HCT116 (cell line): ENCODE measurements around the gene KCNJ1. TPM values are rescaled to one million over a fixed set of nuclear protein-coding genes. Genes with fewer than 3 reads are reported as not detected.

ENCODE experiments used
- ATAC-seq: fragments of 200-7000 bp; cut with Tn5 transposase; 2 replicates; pipeline ENCODE4 v1.9.1; 2020; ENCODE audit warnings: mild to moderate bottlenecking, moderate library complexity
- BruUV-seq: library from RNA; stranded (reverse); fragments of 400-500 nt; replicated peaks from 2 replicates; lab custom pipeline; 2021; lab: Mats Ljungman, UMichigan
- CTCF ChIA-PET: fragments of 300-600 bp; sonication (Branson Sonifier 250); formaldehyde crosslinking; loops from one replicate; lab custom pipeline; 2021; ENCODE audit warnings: antibody characterized with exemption; lab: Charles Lee
- POLR2A ChIA-PET: fragments of 300-600, 350-600 bp; sonication (Branson Sonifier 250); formaldehyde crosslinking; loops from one replicate; lab custom pipeline; 2021; ENCODE audit warnings: antibody characterized with exemption; lab: Charles Lee
- RAD21 ChIA-PET, 2 experiments: fragments of 300-600 bp; sonication (Branson Sonifier 250); formaldehyde crosslinking; loops; one replicate each; lab custom pipeline; 2023; ENCODE audit warnings: low total read pairs in 2 of 2; ENCODE audit not compliant: uncharacterized antibody in 2 of 2, unreplicated experiment in 2 of 2, low non-redundant PET in 1 of 2; lab: Charles Lee
- DNase-seq: peaks from one replicate; pipeline ENCODE4 v3.0.0-alpha.2; 2010; ENCODE audit warnings: low read depth, low spot score
- H2AFZ ChIP-seq: fragments of 200-600 bp; shearing (Covaris generic), sonication (generic); 2 replicates; pipeline ENCODE4 v1.6.1; 2017; ENCODE audit warnings: low read depth, mixed run types, mixed read lengths, antibody characterized with exemption, low read length; ENCODE audit not compliant: poor library complexity, severe bottlenecking
- H3K27ac ChIP-seq: 2 replicates; pipeline ENCODE4 v1.5.1; 2012; ENCODE audit warnings: low read depth, low read length
- H3K27me3 ChIP-seq: fragments of 200-600 bp; sonication (generic); 2 replicates; pipeline ENCODE4 v1.6.1; 2016; ENCODE audit warnings: mixed run types, low read length, mixed read lengths; ENCODE audit not compliant: insufficient read depth
- H3K36me3 ChIP-seq, 2 experiments: fragments of 200-500 bp in 1 of 2; fragments of 200-600 bp in 1 of 2; sonication (Bioruptor generic) in 1 of 2; sonication (generic) in 1 of 2; 2 replicates each; pipeline versions ENCODE4 v1.5.1 to v1.6.1; 2014 to 2016; ENCODE audit warnings: low read length in 2 of 2, inconsistent platforms in 1 of 2, mixed read lengths in 1 of 2, mixed run types in 1 of 2; ENCODE audit not compliant: insufficient read depth in 2 of 2, control insufficient read depth in 1 of 2
- H3K4me1 ChIP-seq, 2 experiments: fragments of 200-600 bp in 1 of 2; sonication (generic) in 1 of 2; 2 replicates each; pipeline versions ENCODE4 v1.5.1 to v1.6.1; 2012 to 2017; ENCODE audit warnings: low read length in 2 of 2, inconsistent platforms in 1 of 2, mild to moderate bottlenecking in 1 of 2, mixed read lengths in 1 of 2, mixed run types in 1 of 2, moderate library complexity in 1 of 2; ENCODE audit not compliant: insufficient read depth in 2 of 2, control insufficient read depth in 1 of 2
- H3K4me2 ChIP-seq: fragments of 200-600 bp; sonication (generic); 2 replicates; pipeline ENCODE4 v1.6.1; 2017; ENCODE audit warnings: mixed run types, low read length, mixed read lengths
- H3K4me3 ChIP-seq, 2 experiments: fragments of 200-600 bp in 1 of 2; sonication (generic) in 1 of 2; replicated peaks in 1 of 2; 2 replicates each; pipeline ENCODE4 v1.5.1; 2011 to 2016; ENCODE audit warnings: low read length in 2 of 2, control low read depth in 1 of 2, low read depth in 1 of 2, mild to moderate bottlenecking in 1 of 2, mixed read lengths in 1 of 2, mixed run types in 1 of 2
- H3K79me2 ChIP-seq: fragments of 200-600 bp; sonication (generic); 2 replicates; pipeline ENCODE4 v1.6.1; 2017; ENCODE audit warnings: mild to moderate bottlenecking, mixed run types, low read length, moderate library complexity, mixed read lengths; ENCODE audit not compliant: insufficient read depth
- H3K9ac ChIP-seq: fragments of 200-600 bp; sonication (generic); 2 replicates; pipeline ENCODE4 v1.6.1; 2016; ENCODE audit warnings: low read length, mixed read lengths
- H3K9me2 ChIP-seq: fragments of 200-600 bp; sonication (generic), shearing (Covaris generic); 2 replicates; pipeline ENCODE4 v1.6.1; 2017; ENCODE audit warnings: mixed run types, mild to moderate bottlenecking, moderate library complexity; ENCODE audit not compliant: insufficient read depth
- H3K9me3 ChIP-seq, 2 experiments: fragments of 200-500 bp in 1 of 2; fragments of 200-600 bp in 1 of 2; sonication (Bioruptor generic) in 1 of 2; sonication (generic) in 1 of 2; 2 replicates each; pipeline ENCODE4 v1.6.1; 2014 to 2017; ENCODE audit warnings: low read length in 2 of 2, mixed read lengths in 2 of 2, inconsistent platforms in 1 of 2, low read depth in 1 of 2, mild to moderate bottlenecking in 1 of 2, mixed run types in 1 of 2, moderate library complexity in 1 of 2; ENCODE audit not compliant: control insufficient read depth in 1 of 2, insufficient read depth in 1 of 2
- H4K20me1 ChIP-seq: fragments of 200-600 bp; sonication (generic), shearing (Covaris generic); 2 replicates; pipeline ENCODE4 v1.6.1; 2017; ENCODE audit warnings: mixed run types, mild to moderate bottlenecking, moderate library complexity; ENCODE audit not compliant: insufficient read depth
- FOSL1 ChIP-seq: IDR thresholded peaks from 2 replicates; pipeline ENCODE4 v1.6.1; 2012; ENCODE audit warnings: low read depth
- JUND ChIP-seq: IDR thresholded peaks from 2 replicates; pipeline ENCODE4 v1.6.1; 2012
- RAD21 ChIP-seq: IDR thresholded peaks from 2 replicates; pipeline ENCODE4 v1.6.1; 2012; ENCODE audit warnings: low read depth, mild to moderate bottlenecking
- SIN3A ChIP-seq: IDR thresholded peaks from 2 replicates; pipeline ENCODE4 v1.6.1; 2012; ENCODE audit warnings: low read depth
- SP1 ChIP-seq: IDR thresholded peaks from 2 replicates; pipeline ENCODE4 v1.6.1; 2012; ENCODE audit warnings: low read depth
- SRF ChIP-seq: IDR thresholded peaks from 2 replicates; pipeline ENCODE4 v1.6.1; 2012; ENCODE audit warnings: low read depth
- YY1 ChIP-seq: IDR thresholded peaks from 2 replicates; pipeline ENCODE4 v1.6.1; 2011; ENCODE audit warnings: low read length, low read depth, moderate library complexity, mild to moderate bottlenecking; ENCODE audit not compliant: insufficient replicate concordance; ENCODE audit errors: extremely low read depth
- ZFX ChIP-seq: fragments of 450-650 bp; IDR thresholded peaks from 2 replicates; pipeline ENCODE4 v1.6.1; 2017
- ZNF274 ChIP-seq: fragments of 200-500 bp; sonication (Bioruptor generic); IDR thresholded peaks from 2 replicates; pipeline ENCODE4 v1.6.1; 2014; ENCODE audit warnings: mild to moderate bottlenecking, low read depth, low read length, inconsistent platforms
- intact Hi-C: fragments of 100-400 bp; cut with micrococcal nuclease; formaldehyde crosslinking; loops from 2 replicates; pipeline ENCODE4 v1.10.0; 2022
- total RNA-seq: library from RNA; stranded (reverse); gene quantifications from one replicate; pipeline ENCODE4 v1.2.1, GENCODE V29; 2021; ENCODE audit not compliant: unreplicated experiment
- TF ChIP-seq, protein P1 (sequence below): IDR thresholded peaks from 2 replicates; pipeline ENCODE4 v1.6.1; 2012; ENCODE audit warnings: low read depth
- TF ChIP-seq, protein P2 (sequence below): IDR thresholded peaks from 2 replicates; pipeline ENCODE4 v1.6.1; 2012
- TF ChIP-seq, protein P3 (sequence below), 3 experiments: fragments of 200-600 bp in 1 of 3; sonication (generic) in 1 of 3; IDR thresholded peaks in 2 of 3; conservative IDR thresholded peaks in 1 of 3; 2 replicates each; pipeline ENCODE4 v1.5.1; 2012 to 2017; ENCODE audit warnings: low read depth in 2 of 3, low read length in 2 of 3, antibody characterized with exemption in 1 of 3, borderline replicate concordance in 1 of 3, control low read depth in 1 of 3, mild to moderate bottlenecking in 1 of 3, mixed read lengths in 1 of 3, mixed run types in 1 of 3, moderate library complexity in 1 of 3; ENCODE audit not compliant: insufficient read depth in 1 of 3
- TF ChIP-seq, protein P4 (sequence below): IDR thresholded peaks from 2 replicates; pipeline ENCODE4 v1.6.1; 2012

The KCNJ1 gene
- total RNA-seq, 1 experiment from 2014 or later = 0.15 TPM

DNA sequence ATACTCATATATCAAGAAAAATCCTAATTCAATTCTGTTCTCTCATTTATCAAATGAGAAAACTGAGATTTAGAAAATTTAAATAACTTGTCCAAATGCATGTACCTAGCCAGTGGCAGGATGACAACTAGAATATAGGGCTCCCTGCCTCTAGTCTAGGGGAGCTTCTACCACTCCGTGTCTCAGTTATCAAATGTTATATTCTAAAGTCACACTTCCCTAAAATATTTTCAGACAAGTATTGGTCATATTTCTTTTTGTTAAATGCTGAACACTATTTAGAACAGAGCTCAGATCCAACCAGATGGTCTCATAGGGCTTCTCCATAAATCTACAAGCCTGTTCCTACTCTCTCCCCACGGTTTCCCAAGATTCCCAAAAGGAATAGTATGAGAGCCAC, 26.3 kb downstream of the KCNJ1 start:
- CTCF ChIA-PET = interaction anchor here (0.9 kb wide), 1 partner anchor 683 kb away, joined by 3 read pairs; no protein-coding TSS in a partner anchor
- no peaks in the 10 kb centered on the region for H3K9me2 ChIP-seq
- H3K9me3 ChIP-seq = no peaks in the 10 kb centered on the region
- no peaks in the 10 kb centered on the region for H3K79me2 ChIP-seq
- RAD21 ChIA-PET = no interaction called here
- peaks cover 36% of the 10 kb centered on the region for H3K27me3 ChIP-seq
- POLR2A ChIA-PET = no interaction called here
- no peak overlapping the region for H2AFZ ChIP-seq
- H3K9ac ChIP-seq = no peak overlapping the region
- TF ChIP-seq ZFX = no peak
- TF ChIP-seq ZNF274 = no peak
- TF ChIP-seq JUND = no peak
- TF ChIP-seq SP1 = no peak
- TF ChIP-seq, protein P1, sequence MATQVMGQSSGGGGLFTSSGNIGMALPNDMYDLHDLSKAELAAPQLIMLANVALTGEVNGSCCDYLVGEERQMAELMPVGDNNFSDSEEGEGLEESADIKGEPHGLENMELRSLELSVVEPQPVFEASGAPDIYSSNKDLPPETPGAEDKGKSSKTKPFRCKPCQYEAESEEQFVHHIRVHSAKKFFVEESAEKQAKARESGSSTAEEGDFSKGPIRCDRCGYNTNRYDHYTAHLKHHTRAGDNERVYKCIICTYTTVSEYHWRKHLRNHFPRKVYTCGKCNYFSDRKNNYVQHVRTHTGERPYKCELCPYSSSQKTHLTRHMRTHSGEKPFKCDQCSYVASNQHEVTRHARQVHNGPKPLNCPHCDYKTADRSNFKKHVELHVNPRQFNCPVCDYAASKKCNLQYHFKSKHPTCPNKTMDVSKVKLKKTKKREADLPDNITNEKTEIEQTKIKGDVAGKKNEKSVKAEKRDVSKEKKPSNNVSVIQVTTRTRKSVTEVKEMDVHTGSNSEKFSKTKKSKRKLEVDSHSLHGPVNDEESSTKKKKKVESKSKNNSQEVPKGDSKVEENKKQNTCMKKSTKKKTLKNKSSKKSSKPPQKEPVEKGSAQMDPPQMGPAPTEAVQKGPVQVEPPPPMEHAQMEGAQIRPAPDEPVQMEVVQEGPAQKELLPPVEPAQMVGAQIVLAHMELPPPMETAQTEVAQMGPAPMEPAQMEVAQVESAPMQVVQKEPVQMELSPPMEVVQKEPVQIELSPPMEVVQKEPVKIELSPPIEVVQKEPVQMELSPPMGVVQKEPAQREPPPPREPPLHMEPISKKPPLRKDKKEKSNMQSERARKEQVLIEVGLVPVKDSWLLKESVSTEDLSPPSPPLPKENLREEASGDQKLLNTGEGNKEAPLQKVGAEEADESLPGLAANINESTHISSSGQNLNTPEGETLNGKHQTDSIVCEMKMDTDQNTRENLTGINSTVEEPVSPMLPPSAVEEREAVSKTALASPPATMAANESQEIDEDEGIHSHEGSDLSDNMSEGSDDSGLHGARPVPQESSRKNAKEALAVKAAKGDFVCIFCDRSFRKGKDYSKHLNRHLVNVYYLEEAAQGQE = no peak
- TF ChIP-seq, protein P2, sequence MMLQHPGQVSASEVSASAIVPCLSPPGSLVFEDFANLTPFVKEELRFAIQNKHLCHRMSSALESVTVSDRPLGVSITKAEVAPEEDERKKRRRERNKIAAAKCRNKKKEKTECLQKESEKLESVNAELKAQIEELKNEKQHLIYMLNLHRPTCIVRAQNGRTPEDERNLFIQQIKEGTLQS = no peak
- TF ChIP-seq, protein P3, sequence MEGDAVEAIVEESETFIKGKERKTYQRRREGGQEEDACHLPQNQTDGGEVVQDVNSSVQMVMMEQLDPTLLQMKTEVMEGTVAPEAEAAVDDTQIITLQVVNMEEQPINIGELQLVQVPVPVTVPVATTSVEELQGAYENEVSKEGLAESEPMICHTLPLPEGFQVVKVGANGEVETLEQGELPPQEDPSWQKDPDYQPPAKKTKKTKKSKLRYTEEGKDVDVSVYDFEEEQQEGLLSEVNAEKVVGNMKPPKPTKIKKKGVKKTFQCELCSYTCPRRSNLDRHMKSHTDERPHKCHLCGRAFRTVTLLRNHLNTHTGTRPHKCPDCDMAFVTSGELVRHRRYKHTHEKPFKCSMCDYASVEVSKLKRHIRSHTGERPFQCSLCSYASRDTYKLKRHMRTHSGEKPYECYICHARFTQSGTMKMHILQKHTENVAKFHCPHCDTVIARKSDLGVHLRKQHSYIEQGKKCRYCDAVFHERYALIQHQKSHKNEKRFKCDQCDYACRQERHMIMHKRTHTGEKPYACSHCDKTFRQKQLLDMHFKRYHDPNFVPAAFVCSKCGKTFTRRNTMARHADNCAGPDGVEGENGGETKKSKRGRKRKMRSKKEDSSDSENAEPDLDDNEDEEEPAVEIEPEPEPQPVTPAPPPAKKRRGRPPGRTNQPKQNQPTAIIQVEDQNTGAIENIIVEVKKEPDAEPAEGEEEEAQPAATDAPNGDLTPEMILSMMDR (IDR thresholded peaks at IDR 0.05 in 2 of 3, conservative IDR thresholded peaks at IDR 0.05 in 1 of 3; ENCODE audit: borderline replicate concordance in 1 of 3, insufficient read depth in 1 of 3, low read depth in 2 of 3, low read length in 2 of 3) = no peak
- no peak for TF ChIP-seq SRF
- no peak for TF ChIP-seq SIN3A
- no peak for TF ChIP-seq YY1
- no peak for TF ChIP-seq FOSL1
- no peak for TF ChIP-seq RAD21
- TF ChIP-seq, protein P4, sequence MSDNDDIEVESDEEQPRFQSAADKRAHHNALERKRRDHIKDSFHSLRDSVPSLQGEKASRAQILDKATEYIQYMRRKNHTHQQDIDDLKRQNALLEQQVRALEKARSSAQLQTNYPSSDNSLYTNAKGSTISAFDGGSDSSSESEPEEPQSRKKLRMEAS = no peak
- intact Hi-C loops = no loop called here
- DNase-seq = no peak
- no peak overlapping the region for H3K4me3 ChIP-seq
- H3K27ac ChIP-seq = no peak overlapping the region
- no TSS peak for BruUV-seq
- no peaks in the 10 kb centered on the region for H3K36me3 ChIP-seq
- H3K4me2 ChIP-seq = no peak overlapping the region
- ATAC-seq = no peak
- H3K4me1 ChIP-seq = no peaks in the 10 kb centered on the region
- H4K20me1 ChIP-seq = no peaks in the 10 kb centered on the region
